Kidney epithelial cell (primary cell): ENCODE results near the gene SLC22A2. TPM values are rescaled to one million over a fixed set of nuclear protein-coding genes. Genes with fewer than 3 reads are reported as not detected.

Experiments used
- DNase-seq: peaks from one replicate; pipeline ENCODE4 v3.0.0-alpha.2; 2010; ENCODE audit warnings: low read depth
- H3K27me3 ChIP-seq: 2 replicates; pipeline ENCODE4 v1.6.0; 2011; ENCODE audit warnings: low read length; ENCODE audit not compliant: control insufficient read depth, insufficient read depth
- H3K36me3 ChIP-seq: 2 replicates; pipeline ENCODE4 v1.5.1; 2011; ENCODE audit warnings: low read length; ENCODE audit not compliant: control insufficient read depth, insufficient read depth
- H3K4me3 ChIP-seq: 2 replicates; pipeline ENCODE4 v1.5.1; 2011; ENCODE audit warnings: low read depth, mild to moderate bottlenecking, control low read depth, low read length
- CTCF ChIP-seq: IDR thresholded peaks from 2 replicates; pipeline ENCODE4 v1.5.1; 2011; ENCODE audit warnings: mild to moderate bottlenecking, moderate library complexity, low read length, control low read depth, inconsistent platforms; ENCODE audit not compliant: insufficient read depth, poor library complexity, severe bottlenecking
- total RNA-seq: library from RNA; depleted of rRNA; stranded (reverse); fragments of >200 nt; gene quantifications from 2 replicates; pipeline ENCODE4 v1.2.3, GENCODE V29; 2015

The SLC22A2 gene
- total RNA-seq, 1 donor from 2014 or later = 0.04 TPM

DNA sequence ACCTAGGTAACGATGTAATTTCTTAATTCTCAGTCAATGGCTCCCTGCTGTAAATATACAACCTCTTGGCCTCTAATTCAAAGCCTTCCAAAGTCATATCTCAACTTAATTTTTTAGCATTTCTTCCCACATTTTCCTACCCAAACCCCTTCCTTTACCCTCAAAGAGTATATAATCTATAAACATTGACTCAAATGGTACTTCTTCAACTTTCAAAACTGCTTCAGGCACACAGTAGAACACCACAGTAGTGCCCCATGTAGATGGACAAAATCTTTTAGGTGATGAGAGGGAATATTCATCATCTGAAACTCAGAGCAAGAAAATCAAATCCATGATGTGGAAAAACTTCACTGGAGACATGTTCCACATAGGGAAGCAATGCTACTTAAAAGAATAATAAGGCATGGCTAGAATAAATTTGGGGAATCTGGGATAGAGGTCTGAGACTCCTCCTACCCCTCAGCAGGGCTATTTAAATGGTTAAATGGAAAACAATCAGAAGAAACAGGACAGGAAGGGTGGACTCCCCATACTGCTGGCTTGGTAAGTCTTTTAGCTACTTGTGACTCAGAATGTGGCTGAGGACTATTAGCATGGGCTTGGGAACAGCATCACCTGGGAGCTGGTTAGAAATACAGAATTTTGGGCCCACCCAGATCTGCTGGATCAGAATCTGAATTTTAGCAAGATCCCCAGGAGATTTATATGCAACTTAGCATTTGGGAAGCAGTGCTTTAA is 6.4 kb downstream of the SLC22A2 start:
- TF ChIP-seq CTCF = no peak
- H3K27me3 ChIP-seq = no peaks in the 10 kb centered on the region
- DNase-seq = no peak
- H3K4me3 ChIP-seq = no peak overlapping the region
- H3K36me3 ChIP-seq = no peaks in the 10 kb centered on the region

DNA sequence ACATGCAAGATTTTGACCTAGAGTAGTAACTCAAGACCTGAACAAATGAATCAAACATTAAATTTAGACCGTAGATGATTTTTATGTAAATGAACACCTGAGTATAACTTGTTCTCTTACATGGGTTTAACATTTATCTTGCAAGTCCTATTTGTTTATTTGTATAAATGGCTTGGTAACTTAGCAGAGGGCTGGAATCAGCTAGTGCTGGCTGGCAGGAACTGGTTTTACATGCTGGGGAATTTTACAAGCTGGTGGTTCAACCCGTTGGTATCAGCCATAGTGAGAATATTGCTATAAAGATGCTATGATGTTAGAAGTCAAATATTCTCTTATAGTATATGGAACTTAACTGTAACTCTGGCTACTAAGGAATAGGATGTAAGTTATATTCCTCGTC is 8.9 kb downstream of the SLC22A2 start:
- Histone ChIP-seq H3K4me3 (no peak overlapping the region), H3K27me3 (no peaks in the 10 kb centered on the region), H3K36me3 (no peaks in the 10 kb centered on the region)
- TF ChIP-seq CTCF = no peak
- no peak for DNase-seq

- no peaks in the 10 kb centered on the region for H3K36me3 ChIP-seq
- TF ChIP-seq CTCF = no peak
- no peaks in the 10 kb centered on the region for H3K27me3 ChIP-seq
- H3K4me3 ChIP-seq = no peak overlapping the region
- peak; percentile 55 for DNase-seq
These were observed 10.1 kb downstream of the SLC22A2 start for GRCh38 chr6:160248538-160248937.

DNA sequence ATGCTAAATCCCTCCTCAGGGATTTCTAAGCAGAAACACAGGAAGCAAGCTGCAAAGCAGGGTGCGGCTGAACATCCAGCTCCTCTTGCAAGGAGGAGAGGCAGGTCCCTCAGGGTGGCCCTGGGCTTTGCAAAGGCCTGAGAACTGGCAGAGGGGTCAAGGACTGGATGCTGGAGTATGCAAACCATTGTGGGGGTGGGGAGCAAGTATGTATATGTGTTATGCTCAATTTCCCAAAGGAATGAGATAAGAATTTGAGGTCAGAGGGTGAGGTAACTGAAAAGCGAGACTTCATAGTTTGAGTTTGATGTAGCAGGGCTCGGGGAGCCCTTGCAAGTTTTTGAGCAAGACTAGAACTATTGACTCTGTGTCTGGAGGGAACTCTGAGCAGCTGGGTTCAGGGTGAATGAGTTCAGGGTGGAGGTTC is 11.2 kb downstream of the SLC22A2 start:
- TF ChIP-seq CTCF = no peak
- no peak for DNase-seq
- H3K36me3 ChIP-seq = no peaks in the 10 kb centered on the region
- H3K27me3 ChIP-seq = no peaks in the 10 kb centered on the region
- no peak overlapping the region for H3K4me3 ChIP-seq

GRCh38 chr6:160240691-160241084 is 17.9 kb downstream of the SLC22A2 start:
- no peak overlapping the region for H3K4me3 ChIP-seq
- H3K36me3 ChIP-seq = no peaks in the 10 kb centered on the region
- no peak for TF ChIP-seq CTCF
- H3K27me3 ChIP-seq = no peaks in the 10 kb centered on the region
- no peak for DNase-seq
